GM19099 (cell line): ENCODE data around the gene SEMA3A.

ENCODE experiments used
- POLR2A ChIP-seq: IDR thresholded peaks from 3 replicates; pipeline ENCODE4 v1.6.1; 2011; ENCODE audit warnings: low read depth; ENCODE audit not compliant: insufficient read length; ENCODE audit errors: extremely low read depth

The SEMA3A gene

DNA sequence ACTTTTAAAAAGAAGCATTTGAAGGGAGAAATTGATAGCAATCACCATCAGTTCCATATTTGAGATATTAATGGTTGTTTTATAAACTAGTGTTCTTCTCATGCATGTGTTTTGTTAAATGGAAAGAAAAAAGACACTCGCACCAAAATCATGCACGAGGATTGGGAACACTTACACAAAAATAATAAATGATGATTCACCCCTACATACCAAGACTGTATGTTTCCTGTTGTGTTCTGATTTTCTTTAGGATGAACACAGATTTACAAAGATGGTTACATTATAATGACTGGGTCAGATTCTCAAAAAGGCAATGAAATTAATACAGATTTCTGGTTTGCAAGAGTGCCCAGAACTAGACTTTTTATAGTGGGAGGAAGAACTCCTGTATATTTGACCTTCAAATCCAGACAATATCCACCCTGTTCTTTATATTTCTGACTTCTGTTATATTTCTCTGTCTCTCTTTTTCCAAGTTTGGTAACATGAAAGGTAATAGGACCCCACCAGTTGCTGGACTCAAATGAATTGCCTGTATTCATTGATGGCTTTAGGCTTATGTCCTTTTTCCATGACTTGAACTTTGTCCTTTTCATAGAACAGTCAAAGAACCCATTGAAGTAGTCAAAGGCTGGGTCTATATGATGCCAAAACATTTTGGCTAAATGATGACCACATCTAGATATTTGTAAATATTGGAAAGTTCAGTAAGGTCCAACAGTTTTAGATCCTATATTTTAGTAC lies 54.4 kb downstream of the SEMA3A start:
- TF ChIP-seq POLR2A: no peak

DNA sequence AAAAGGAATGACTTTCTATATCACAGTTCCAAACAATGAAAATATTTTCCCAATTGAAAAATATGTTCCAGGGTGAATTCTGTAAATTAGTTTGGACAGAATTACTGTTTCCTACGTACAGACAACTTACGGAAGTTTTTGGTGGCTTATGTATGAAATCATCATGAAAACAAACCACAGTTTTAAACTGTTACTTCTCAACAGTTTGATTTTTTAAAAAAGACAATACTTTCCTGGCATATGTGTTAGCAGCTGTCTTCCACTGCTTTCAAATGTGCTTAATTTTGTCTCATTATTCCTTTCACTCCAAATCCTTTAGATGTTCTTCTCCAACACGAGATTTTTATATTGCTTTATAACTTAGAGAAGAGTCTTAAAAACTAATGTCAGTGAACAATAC lies 56.2 kb downstream of the SEMA3A start:
- TF ChIP-seq POLR2A: no peak

DNA sequence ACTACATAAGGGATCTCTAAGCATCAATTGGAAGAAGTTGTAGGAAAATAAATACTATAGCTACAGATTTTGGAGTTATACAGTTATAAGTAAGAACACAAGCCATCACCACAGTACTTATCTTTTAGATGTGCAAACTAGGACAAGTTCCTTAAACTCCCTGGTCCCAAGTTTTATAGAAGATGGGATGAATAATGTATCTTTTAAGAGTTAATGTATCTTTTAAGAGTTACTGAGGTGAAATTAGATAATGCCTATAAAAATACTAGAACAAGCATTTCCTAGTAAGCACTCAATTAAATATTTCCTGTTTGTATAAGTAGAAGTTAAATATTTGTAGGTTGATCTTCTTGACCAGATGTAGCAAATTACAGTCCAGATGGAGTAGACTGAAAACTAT lies 56.8 kb downstream of the SEMA3A start:
- no peak for TF ChIP-seq POLR2A

DNA sequence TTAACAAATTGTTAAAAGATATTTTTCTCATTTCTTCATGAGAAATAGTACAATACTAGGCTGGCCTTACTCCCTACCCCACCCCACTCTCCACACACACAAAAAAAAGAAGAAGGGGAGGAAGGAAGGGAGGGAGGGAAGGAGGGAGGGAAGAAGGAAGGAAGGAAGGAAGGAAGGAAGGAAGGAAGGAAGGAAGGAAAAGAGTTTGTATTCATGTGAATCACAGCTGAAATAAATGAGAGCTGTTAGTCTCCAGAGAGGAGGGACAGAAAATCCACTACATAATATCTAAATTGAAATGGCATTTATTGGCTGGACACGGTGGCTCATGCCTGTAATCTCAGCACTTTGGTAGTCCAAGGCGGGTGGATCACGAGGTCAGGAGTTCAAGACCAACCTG lies 57.8 kb downstream of the SEMA3A start:
- TF ChIP-seq POLR2A: no peak

DNA sequence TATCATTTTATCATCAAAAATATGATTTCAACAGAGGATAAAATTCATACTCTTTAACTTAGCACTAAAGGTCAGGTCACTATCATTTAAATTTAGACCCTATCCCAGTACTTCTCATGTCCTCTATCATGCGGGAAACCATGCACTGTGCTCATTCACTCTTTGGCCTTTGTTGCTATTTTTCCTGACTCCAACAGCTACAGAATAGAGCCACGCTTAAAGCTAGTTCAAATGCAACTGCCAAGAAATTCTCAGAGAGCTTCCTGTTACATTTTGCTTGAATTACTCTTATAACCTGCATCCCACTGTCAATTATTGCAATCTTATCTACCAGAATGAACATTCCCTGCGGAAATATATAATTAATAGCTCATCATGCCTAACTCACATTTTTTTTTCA lies 58.3 kb downstream of the SEMA3A start:
- no peak for TF ChIP-seq POLR2A

DNA sequence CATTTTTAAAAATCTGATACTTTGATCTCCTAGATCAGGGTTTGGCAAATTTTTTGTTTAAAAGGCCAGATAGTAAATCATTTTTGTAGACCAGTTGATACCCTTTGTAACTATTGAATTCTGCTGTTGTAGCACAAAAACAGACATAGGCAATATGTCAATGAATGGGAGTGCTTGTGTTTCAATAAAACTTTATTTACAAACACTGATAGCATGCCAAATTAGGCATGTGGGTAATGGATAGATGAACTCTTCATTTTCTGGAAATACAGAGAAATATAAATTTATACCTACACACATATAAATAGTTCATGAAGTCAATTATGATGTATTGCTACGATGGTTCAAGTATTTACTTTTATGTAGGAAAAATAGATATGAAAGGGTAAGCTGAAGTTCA lies 60.4 kb downstream of the SEMA3A start:
- no peak for TF ChIP-seq POLR2A

DNA sequence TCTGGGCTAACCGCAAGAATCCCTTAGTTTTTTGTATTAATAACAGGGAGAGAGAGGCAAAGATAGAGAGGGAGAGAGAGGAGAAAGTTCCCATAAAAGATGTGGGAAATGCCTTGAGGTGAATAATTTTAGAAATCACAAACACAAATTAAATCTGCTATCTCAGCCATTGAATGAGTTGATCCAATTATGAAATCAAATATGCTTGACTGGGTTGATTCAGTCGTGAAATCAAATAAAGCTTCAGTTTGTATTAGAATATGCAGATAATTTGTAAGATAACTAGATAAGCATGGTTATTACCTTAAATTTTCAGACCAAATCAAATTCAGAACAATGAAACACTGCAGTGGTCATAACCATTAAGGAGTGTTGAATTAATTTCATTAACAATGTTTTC lies 68.9 kb downstream of the SEMA3A start:
- TF ChIP-seq POLR2A: no peak

DNA sequence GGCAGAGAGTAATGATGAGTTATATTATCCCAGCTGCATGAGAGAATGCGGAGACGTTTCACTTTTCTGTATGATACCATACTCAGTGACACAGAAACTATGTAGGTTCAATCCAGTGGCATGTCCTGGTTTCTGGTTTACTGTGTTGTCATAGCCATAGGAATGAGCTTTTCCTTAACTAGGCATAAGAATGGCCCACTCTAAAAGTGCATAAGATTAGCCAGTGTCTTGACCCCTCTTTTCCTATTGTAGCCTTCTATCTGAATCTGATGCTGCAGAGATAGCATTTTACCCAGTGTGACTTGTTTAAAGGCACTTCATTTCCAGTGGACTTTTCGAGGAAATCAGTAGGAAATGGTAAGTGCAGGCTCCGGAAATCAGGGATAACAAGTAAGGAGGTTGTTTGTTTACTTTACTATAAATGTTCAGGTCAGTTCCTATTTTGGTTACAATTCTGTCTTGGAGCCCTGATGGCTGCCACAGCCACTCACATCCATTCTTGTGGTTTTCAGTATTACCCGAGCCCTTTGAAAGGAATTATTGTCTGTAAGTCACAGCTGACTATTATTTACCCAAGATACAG lies 70.5 kb downstream of the SEMA3A start:
- TF ChIP-seq POLR2A: no peak

DNA sequence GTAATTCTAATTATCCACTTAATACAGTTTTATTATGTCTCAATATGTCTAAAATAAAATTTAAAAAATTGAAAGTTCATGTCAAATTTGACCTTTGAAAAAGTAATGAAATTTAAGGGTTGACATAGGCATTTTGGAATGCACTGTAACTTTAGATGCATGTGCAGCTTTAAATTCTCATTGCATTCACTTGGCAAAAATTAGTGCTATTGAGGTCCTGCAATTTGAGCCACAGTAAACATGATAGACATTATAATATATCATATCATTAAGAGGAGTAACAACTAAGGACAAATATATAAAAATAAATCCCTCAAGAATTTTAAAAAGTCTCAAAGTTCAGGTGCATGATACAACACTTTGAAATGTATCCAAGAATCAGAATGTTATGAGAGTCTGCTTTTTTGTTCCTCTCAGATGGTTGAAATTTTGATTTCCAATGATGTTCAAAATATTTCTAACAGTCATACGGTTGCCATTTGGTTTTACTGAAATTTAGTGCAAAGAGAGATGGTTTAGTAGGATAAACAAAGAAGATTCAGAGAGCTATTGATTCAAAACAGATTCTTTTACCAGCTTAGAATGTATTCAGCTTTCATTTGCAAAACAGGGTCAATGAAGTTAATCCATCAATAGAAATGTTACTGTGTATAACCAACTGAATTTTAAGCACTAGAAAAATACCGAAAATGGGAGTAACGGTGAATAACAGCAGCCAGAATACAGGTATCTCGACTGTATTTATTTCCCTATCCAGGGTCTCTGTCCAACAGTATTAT lies 71.8 kb downstream of the SEMA3A start:
- TF ChIP-seq POLR2A: no peak

DNA sequence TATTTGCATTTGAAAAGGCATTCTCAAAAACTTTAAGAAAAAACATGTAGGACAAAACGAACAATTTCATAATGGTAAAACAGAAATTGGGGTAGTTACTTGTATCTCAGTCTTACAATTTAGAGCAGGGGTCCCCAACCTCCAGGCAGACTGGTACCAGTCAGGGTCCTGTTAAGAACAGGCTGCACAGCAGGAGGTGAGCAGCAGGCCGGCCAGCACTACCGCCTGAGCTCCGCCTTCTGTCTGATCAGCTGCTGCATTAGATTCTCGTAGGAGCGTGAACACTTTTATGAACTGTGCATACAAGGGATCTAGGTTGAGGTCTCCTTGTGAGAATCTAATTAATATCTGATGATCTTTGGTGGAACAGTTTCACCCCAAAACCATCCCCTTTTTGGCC lies 77.3 kb downstream of the SEMA3A start:
- TF ChIP-seq POLR2A: no peak

DNA sequence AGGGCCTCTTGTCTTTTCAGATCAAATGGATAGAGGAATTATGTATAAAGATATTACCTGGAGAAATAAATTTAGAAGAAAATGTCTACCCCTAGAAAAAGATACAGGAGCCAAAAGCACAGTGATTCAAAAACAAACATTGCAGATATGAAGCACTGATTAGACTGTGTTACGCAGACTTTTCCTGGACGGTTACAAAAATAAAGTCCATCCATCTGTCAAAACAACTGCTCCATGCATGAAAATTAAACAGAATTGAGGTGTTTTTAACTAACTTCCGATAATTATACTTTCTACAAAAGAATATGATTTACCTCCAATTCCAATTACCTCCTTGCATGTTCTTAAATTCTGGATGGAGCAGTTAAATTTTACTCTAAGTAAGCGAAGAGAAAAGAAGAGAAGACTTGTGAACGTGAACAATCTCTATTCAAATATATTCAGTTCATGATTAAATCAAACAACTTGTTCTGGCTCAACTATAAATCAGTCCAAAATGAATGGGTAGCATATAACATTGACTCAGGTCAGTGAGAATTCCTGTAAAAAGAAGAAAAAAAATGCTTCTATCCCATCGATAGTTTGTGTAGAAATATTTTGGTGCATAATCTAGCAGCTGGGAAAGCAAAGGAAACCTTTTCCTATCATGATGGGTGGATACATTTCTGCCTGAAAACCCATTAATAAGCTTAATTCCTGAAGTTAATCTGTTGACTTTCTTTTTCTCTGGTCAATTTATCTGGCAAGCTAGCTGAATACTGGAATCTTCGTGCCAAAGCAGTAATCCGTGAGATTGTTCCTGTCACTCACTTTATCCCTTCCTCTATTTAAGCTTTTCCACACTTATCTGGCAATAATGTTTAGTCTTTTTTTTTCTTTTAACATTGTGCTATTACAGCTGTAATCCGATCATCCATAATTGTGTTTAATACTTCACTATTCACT lies 80.4 kb downstream of the SEMA3A start:
- TF ChIP-seq POLR2A: no peak

DNA sequence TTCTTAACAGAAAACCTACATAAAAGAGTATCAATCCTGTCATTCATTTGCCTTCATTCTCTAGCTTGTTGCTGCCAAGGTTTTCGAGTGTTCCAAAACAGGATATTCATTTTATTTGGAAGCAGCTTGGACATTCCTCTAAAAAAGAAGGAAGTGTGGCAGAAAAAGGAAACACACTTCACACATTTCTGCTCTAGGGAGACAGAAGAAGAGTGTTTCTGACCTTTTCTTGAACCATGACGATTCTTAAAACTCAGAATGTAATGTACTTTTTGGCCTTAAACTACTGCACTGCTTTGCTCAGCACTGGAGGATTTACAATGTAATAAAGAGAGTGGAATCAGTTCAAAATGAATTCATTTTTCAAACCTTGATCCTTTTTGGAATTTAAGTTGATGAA lies 81.3 kb downstream of the SEMA3A start:
- TF ChIP-seq POLR2A: no peak

DNA sequence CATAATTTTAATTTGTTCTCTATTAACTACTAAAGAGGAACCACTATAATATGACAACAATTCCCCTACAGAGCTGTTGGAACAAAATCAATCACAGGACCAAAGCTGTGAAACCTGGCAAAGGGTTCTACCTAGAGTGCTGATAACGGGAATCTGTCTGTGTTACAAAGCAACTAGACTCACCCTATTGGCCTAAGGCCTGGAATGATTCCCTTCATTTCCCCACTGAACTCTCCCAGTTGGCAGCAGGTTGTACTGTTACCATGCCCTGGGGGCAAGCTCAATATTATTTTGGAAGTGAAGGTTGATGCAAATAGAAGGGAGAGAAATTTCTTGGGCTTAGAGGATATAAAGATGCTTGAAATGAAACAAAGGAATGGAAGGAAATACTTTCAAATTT lies 81.8 kb downstream of the SEMA3A start:
- TF ChIP-seq POLR2A: no peak

DNA sequence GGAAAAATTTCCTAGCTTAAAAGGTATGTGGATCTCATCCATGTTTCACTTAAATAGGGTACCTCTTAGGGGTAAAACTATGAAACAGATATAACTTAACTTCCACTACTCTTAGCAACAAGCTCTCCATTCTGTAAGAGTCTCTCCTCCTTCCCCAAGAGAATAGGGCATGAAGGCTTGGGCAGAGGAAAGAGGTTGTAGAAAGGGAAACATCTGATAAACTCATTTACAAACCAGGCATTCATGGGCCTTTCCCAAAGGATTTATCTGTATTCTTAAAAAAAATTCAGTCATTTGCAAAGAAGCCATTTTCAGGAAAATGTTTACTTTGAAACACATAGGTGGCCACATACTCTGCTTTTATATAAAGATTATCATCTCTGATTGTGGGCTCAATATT lies 82.7 kb downstream of the SEMA3A start:
- TF ChIP-seq POLR2A: no peak

DNA sequence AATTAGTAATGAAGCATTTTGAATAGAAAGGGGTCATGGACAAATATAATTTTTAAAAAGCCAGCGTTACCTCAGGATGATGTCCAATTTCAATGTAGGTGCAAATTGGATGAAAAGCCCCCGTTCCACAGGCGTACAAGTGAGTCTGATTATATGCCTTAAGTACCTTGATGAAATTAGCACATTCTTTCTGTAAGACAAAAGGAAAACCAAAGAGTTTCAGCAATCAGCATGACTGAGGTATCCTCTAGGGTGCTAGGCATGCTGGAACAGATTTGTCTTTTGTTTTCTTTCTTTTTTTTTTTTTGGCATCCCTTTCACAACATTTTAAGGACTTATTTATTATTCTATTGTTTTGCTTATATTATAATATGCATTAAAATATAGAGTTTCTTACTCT lies 84.2 kb downstream of the SEMA3A start:
- TF ChIP-seq POLR2A: no peak
